HL-60/S4 treated with retinoic acid at 250 ng/mL for 4 days and 3 days (cell line): ENCODE data around the gene ZMYM3.

Experiments
- in situ Hi-C: fragments of 300-500 bp; cut with MboI; formaldehyde crosslinking; loops from 2 replicates; pipeline ENCODE4 v1.7.0; 2022; ENCODE audit warnings: low sequenced_read_pairs

Gene ZMYM3

GRCh38 chrX:71214604-71215337, 39.2 kb downstream of the ZMYM3 start:
- in situ Hi-C loops = no loop called here

- in situ Hi-C loops = no loop called here
Observed at GRCh38 chrX:71214152-71214551, 39.8 kb downstream of the ZMYM3 start.

GRCh38 chrX:71212536-71212935, 41.4 kb downstream of the ZMYM3 start:
- in situ Hi-C loops = no loop called here

GRCh38 chrX:71210816-71211215, 43.1 kb downstream of the ZMYM3 start:
- in situ Hi-C loops = no loop called here

- in situ Hi-C loops = no loop called here
Observed at GRCh38 chrX:71199252-71200008, 54.5 kb downstream of the ZMYM3 start.

GRCh38 chrX:71198066-71198465, 55.9 kb downstream of the ZMYM3 start:
- in situ Hi-C loops = no loop called here

- in situ Hi-C loops = no loop called here
Observed at GRCh38 chrX:71195964-71196649, 57.8 kb downstream of the ZMYM3 start.

- in situ Hi-C loops = no loop called here
Observed at GRCh38 chrX:71191248-71191647, 62.7 kb downstream of the ZMYM3 start.
